K562 (cell line): ENCODE results near the gene MYO1A.

Experiments
- ELF1 ChIP-seq: fragments of 200-800 bp; sonication (Bioruptor generic); IDR thresholded peaks from 2 replicates; pipeline ENCODE4 v1.6.1; 2016; ENCODE audit warnings: missing genetic modification characterization, missing compliant biosample characterization
- HMBOX1 ChIP-seq: sonication (generic); IDR thresholded peaks from 2 replicates; pipeline ENCODE4 v1.6.1; 2016
- MEF2A ChIP-seq: IDR thresholded peaks from 2 replicates; pipeline ENCODE4 v1.6.1; 2011; ENCODE audit warnings: low read depth, mild to moderate bottlenecking, low read length, moderate library complexity; ENCODE audit not compliant: control insufficient read depth
- NR2C2 ChIP-seq, 2 experiments: fragments of 200-800 bp in 1 of 2; sonication (Bioruptor generic) in 1 of 2; sonication (generic) in 1 of 2; formaldehyde crosslinking in 1 of 2; IDR thresholded peaks; 2 replicates each; pipeline versions ENCODE4 v1.6.1 to v1.8.0; 2016 to 2022; ENCODE audit warnings: mild to moderate bottlenecking in 1 of 2, missing compliant biosample characterization in 1 of 2, missing genetic modification characterization in 1 of 2, missing genetic modification reagents in 1 of 2
- ZFP1 ChIP-seq: fragments of 450-650 bp; formaldehyde crosslinking; IDR thresholded peaks from 2 replicates; pipeline ENCODE4 v1.4.0; 2020; ENCODE audit warnings: mild to moderate bottlenecking, mixed read lengths
- ZNF707 ChIP-seq: fragments of 250-450 bp; sonication (Bioruptor Pico); conservative IDR thresholded peaks from 2 replicates; pipeline ENCODE4 v1.8.0; 2022; ENCODE audit warnings: inconsistent platforms, mild to moderate bottlenecking, moderate library complexity
- TF ChIP-seq, protein P1 (sequence below), 3 experiments: IDR thresholded peaks in 2 of 3; conservative IDR thresholded peaks in 1 of 3; 2 replicates each; pipeline ENCODE4 v1.5.1; 2011 to 2012; ENCODE audit warnings: low read length in 3 of 3, mild to moderate bottlenecking in 3 of 3, control low read depth in 2 of 3, improper control_type of control experiment in 1 of 3, inconsistent platforms in 1 of 3, low read depth in 1 of 3, mixed read lengths in 1 of 3, moderate library complexity in 1 of 3; ENCODE audit not compliant: insufficient read depth in 2 of 3

DNA sequence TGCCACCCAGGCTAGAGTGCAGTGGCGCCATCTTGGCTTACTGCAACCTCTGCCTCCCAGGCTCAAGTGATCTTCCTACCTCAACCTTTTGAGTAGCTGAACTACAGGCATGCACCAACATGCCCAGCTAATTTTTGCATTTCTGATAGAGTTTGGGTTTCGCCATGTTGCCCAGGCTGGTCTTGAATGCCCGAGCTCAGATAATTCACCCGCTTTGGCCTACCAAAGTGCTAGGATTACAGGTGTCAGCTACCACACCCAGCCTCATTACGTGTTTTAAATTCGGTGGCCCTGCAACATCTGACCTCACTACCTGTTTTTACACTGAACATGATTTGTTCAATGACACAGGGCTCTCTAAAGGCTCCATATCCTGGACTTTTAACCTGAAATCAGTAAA, 69.7 kb downstream of the MYO1A start:
- no peak for TF ChIP-seq ZFP1 (CRISPR knock-in tag)
- TF ChIP-seq MEF2A: no peak
- TF ChIP-seq, protein P1, sequence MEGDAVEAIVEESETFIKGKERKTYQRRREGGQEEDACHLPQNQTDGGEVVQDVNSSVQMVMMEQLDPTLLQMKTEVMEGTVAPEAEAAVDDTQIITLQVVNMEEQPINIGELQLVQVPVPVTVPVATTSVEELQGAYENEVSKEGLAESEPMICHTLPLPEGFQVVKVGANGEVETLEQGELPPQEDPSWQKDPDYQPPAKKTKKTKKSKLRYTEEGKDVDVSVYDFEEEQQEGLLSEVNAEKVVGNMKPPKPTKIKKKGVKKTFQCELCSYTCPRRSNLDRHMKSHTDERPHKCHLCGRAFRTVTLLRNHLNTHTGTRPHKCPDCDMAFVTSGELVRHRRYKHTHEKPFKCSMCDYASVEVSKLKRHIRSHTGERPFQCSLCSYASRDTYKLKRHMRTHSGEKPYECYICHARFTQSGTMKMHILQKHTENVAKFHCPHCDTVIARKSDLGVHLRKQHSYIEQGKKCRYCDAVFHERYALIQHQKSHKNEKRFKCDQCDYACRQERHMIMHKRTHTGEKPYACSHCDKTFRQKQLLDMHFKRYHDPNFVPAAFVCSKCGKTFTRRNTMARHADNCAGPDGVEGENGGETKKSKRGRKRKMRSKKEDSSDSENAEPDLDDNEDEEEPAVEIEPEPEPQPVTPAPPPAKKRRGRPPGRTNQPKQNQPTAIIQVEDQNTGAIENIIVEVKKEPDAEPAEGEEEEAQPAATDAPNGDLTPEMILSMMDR (IDR thresholded peaks at IDR 0.05 in 2 of 3, conservative IDR thresholded peaks at IDR 0.05 in 1 of 3; ENCODE audit: insufficient read depth in 2 of 3, low read depth in 1 of 3, low read length in 3 of 3): no peak
- TF ChIP-seq NR2C2 (CRISPR knock-in tag; IDR thresholded peaks at IDR 0.05): no peak
- no peak for TF ChIP-seq NR2C2 (tag; IDR thresholded peaks at IDR 0.05)
- TF ChIP-seq ZNF707 (CRISPR knock-in tag): no peak
- no peak for TF ChIP-seq HMBOX1
- no peak for TF ChIP-seq ELF1
